Fibroblast of upper back skin (primary cell): ENCODE data around the gene COL1A1.

Source experiments
- DNase-seq: peaks from one replicate; pipeline ENCODE4 v3.0.0-alpha.2; 2013

COL1A1 gene

DNA sequence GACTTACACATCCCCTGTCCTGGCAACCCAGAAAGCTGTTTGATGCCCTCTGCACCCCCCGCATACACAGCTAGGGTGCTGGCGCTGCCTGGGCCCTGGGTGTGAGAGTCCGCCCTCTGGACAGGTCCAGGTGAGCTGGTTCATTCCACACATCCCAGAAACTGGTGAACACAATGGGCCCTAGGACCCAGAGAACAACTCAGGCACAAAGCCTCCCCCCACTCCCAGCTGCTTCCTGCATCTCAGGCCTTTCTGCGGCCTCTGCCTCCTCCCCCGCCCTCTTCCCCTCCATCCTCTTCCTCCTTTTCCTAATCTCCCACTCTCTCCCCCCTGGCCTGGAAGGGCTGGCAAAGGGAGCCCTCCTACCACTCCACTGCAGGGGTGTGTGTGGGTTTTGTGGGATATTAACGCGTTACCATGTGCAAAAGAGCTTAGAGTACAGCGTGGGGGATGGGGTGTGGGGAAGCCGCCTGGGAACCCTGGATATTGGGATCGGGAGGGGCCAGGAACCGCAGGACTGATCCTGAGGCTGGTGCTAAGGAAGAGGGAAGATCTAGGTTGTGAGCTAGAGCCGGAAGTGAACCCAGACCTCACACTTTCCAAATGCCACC lies 49.4 kb downstream of the COL1A1 start:
- peak; percentile 90 for DNase-seq

DNA sequence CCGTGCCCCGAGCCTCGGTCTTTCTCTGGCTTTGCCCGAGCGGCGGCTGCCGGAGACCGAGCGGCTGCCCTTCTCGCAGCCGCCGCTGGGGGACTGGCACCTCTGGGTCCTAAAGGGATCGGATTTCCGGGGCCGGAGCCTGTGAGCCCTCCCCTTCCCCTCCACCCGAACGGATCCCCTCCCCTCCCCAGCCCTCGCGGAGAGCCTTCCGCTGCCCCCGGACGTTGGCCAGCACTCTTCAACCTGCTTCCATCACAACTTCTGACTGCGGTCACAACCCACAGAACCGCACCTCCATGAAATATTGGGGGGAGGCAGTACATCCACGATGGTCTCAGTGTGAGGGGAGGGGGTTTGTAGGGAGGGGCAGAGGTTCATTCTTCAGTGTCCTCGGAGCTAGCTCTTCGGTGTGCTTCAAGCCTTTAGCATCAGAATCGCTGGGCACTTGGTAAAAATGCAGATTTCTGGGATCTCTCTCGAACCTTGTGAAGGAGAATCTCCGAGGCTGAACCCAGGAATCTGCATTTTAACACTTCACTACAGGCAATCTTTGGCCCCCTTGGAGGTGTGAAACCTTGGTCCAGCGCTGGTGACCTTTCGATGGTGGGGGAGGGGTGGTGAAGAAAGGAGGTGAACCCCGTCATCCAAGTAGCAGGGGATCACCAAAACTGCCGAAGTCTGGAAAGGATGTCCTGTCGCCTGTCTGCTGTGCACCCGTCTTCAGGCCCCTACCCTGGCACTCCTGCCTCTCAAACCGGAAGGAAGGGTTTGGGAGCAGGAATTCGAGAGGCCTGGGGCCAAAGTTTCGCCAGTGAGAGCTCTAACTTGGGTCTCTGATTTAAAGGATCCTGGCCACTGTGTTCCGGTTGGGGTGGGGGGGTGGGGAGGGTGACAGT lies 50.1 kb downstream of the COL1A1 start:
- DNase-seq = peak; percentile 91

GRCh38 chr17:50150354-50151040 lies 50.9 kb downstream of the COL1A1 start, which contains the start of gene PPP1R9B:
Gene PPP1R9B (minus strand): TSS chr17:50150677. CDS start chr17:50150513, 164 bp downstream.
- no peak for DNase-seq

DNA sequence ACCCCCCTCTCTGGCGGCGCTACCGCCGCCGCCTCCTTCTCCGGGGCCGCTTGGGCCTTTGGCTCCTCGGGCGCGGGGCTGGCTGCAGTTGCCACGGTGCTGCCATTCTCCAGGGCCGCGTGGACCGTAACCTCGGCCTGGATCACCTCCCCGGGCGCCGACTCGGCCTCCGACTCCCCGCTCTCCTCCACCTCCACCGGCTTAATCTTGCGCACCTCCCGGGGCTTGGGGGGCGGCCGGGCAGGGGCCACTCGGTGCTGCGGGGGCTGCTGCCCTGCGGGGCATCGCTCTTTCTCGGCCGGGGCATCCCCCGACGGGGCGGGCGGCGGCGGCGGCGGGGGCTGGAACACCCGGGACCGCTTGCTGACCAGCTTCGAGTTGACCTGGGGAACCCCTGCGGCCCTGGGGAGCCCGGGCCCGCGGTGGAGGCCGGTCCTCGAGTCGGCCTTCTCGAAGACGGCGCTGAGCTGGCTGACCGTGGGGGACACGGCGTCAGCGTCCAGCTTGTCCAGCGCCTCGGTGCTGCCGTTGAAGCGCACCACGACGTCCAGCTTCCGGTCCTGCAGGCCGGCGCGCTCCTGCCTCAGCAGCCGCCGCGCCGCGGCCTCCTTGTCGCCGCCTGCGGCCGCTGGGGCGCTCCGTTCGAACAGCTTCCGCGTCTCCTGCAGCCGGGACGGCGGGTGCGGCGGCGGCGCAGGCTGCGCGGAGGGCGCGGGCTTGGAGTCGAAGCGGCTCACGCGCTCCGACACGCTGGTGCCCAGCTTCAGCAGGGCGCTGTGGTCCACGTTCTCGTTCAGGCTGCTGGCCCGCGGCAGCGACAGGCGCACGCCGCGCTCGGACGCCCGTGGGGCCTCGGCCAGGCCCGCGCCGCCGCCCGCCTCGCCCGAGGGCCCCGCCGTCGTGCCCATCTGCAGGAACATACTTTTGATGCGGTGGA lies 51.7 kb downstream of the COL1A1 start:
- DNase-seq = peak; percentile 31

DNA sequence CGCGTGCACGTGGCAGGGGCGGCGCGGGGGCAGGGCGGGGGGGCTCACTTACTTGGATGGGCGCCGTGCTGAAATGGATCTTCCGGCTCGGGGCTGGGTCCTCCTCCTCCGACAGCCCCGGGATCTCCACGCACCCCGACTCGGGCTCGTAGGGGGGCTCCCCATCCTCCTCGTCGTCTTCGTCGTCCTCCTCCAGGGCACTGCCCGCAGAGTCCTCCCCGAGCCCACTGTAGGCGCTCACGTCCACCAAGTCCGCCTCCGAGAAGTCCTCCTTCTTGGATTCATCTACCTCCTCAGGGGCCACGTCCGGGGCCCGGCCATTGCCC lies 52.4 kb downstream of the COL1A1 start:
- DNase-seq = no peak

GRCh38 chr17:50148226-50149090 lies 53.0 kb downstream of the COL1A1 start:
- peak; percentile 43 for DNase-seq

GRCh38 chr17:50147841-50148225 lies 53.6 kb downstream of the COL1A1 start:
- DNase-seq = no peak

GRCh38 chr17:50146927-50147665 lies 54.3 kb downstream of the COL1A1 start:
- no peak for DNase-seq

- DNase-seq = no peak
Observed at GRCh38 chr17:50146230-50146926, 55.1 kb downstream of the COL1A1 start.

GRCh38 chr17:50145532-50146229 lies 55.8 kb downstream of the COL1A1 start:
- DNase-seq = no peak

DNA sequence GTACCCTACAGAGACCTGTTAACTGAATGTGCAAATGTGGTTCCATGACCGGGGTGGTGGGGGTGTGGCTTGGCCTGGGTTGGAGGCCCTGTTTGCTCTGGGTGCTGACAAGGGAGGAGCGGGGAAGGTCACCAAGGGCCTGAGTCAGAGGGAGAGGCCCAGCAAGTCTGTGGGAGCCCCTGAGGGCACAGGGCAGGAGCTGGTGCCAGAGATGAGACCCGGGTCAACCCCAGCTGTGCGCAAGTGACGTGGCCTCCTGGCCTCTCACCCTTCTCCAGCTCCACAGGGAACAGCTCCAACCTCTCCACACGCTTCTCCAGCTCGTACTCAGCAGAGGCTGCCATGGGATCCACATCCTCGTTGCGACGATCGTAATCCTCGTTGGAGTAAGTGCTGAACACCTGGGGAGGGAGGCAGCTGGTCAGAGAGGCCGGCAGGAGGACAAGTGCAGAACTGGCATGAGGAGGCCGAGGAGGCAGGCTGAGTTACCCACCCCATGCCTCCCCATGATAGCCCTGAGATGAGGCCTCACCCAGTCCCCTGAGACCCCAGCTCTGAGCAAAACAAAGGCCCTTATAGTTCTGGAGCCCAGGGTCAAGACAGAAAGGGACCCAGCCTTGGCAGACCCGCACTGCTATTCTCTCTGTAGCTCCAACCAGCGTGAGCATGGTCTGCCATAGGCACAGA lies 56.4 kb downstream of the COL1A1 start:
- DNase-seq = no peak

- DNase-seq = no peak
Observed at GRCh38 chr17:50144355-50144754, 57.1 kb downstream of the COL1A1 start.

- no peak for DNase-seq
Observed at GRCh38 chr17:50143461-50144176, 57.8 kb downstream of the COL1A1 start.

- DNase-seq = no peak
Observed at GRCh38 chr17:50141745-50142110, 59.7 kb downstream of the COL1A1 start.

DNA sequence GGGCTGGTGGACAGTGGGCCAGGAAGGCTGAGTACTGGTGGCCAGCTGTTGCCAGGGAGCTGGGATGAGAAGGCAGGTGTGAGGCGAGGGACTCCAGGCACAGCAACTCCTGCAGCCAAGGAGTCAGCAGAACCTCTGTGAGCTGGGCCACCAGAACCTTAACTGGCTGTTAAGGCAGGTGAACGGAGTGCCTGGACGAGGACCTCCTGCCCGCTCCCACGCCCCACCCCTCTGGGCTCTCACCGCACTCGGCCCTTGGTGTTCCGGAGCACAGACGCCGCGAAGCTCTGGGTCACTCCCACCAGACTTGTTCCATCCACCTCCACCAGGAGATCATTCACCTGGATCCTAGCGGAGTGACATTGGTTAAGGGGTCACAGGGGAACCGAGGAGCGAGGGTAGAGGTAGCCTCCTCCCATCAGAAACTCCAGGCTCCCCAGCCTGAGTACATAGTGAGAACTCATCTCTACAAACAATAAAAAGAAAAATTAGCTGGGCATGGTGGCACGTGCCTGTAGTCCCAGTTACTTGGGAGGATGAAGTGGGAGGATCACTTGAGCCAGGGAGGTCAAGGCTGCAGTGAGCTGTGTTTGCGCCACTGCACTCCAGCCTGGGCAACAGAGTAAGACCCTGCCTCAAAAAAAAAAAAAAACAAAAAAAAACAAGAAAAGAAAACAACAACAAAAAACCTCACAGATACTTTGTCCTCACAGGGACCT lies 60.2 kb downstream of the COL1A1 start:
- DNase-seq = no peak

- peak; percentile 69 for DNase-seq
Observed at GRCh38 chr17:50139950-50140885, 61.2 kb downstream of the COL1A1 start.
